ENCODE measurements around the gene RNF4.

The RNF4 gene

GRCh38 chr4:2551118-2551517 lies 82.2 kb downstream of the RNF4 start:
- Histone ChIP-seq H3K27ac (replicated peaks) (no peak overlapping the region), H3K4me3 (replicated peaks; ENCODE audit: insufficient read depth, low read length) (no peak overlapping the region), H3K27me3 (ENCODE audit: insufficient read depth, poor library complexity, severe bottlenecking) (no peaks in the 10 kb centered on the region)
- no peak for DNase-seq (ENCODE audit: low read depth in 1 of 2, low spot score in 1 of 2)
- TF ChIP-seq POLR2AphosphoS5 (IDR thresholded peaks at IDR 0.05; ENCODE audit: low read depth), result no peak
- no peak for TF ChIP-seq SPI1 (IDR thresholded peaks at IDR 0.05; ENCODE audit: borderline replicate concordance, low read depth)
- TF ChIP-seq, protein P1, sequence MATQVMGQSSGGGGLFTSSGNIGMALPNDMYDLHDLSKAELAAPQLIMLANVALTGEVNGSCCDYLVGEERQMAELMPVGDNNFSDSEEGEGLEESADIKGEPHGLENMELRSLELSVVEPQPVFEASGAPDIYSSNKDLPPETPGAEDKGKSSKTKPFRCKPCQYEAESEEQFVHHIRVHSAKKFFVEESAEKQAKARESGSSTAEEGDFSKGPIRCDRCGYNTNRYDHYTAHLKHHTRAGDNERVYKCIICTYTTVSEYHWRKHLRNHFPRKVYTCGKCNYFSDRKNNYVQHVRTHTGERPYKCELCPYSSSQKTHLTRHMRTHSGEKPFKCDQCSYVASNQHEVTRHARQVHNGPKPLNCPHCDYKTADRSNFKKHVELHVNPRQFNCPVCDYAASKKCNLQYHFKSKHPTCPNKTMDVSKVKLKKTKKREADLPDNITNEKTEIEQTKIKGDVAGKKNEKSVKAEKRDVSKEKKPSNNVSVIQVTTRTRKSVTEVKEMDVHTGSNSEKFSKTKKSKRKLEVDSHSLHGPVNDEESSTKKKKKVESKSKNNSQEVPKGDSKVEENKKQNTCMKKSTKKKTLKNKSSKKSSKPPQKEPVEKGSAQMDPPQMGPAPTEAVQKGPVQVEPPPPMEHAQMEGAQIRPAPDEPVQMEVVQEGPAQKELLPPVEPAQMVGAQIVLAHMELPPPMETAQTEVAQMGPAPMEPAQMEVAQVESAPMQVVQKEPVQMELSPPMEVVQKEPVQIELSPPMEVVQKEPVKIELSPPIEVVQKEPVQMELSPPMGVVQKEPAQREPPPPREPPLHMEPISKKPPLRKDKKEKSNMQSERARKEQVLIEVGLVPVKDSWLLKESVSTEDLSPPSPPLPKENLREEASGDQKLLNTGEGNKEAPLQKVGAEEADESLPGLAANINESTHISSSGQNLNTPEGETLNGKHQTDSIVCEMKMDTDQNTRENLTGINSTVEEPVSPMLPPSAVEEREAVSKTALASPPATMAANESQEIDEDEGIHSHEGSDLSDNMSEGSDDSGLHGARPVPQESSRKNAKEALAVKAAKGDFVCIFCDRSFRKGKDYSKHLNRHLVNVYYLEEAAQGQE (IDR thresholded peaks at IDR 0.05; ENCODE audit: insufficient replicate concordance, low read depth), result no peak
- no peak for TF ChIP-seq CTCF (IDR thresholded peaks at IDR 0.05; ENCODE audit: insufficient read depth, low read length)
- no peak for TF ChIP-seq GABPA (IDR thresholded peaks at IDR 0.05; ENCODE audit: low read depth)

DNA sequence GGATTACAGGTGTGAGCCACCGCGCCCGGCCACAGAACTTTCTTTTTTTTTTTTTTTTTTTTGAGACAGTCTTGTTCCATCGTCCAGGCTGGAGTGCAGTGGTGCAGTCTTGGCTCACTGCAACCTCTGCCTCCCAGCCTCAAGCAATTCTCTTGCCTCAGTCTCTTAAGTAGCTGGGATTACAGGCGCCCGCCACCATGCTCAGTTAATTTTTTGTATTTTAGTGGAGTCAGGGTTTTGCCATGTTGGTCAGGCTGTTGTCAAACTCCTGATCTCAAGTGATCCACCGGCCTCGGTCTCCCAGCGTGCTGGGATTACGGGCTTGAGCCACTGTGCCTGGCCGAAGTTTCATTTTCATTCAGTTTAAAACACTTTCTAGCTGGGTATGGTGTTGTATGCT lies 83.9 kb downstream of the RNF4 start:
- Histone ChIP-seq H3K27me3 (ENCODE audit: insufficient read depth, poor library complexity, severe bottlenecking) (no peaks in the 10 kb centered on the region), H3K27ac (replicated peaks) (no peak overlapping the region), H3K4me3 (replicated peaks; ENCODE audit: insufficient read depth, low read length) (no peak overlapping the region)
- no peak for TF ChIP-seq SPI1 (IDR thresholded peaks at IDR 0.05; ENCODE audit: borderline replicate concordance, low read depth)
- TF ChIP-seq, protein P1 (IDR thresholded peaks at IDR 0.05; ENCODE audit: insufficient replicate concordance, low read depth), result no peak
- TF ChIP-seq GABPA (IDR thresholded peaks at IDR 0.05; ENCODE audit: low read depth), result no peak
- no peak for TF ChIP-seq POLR2AphosphoS5 (IDR thresholded peaks at IDR 0.05; ENCODE audit: low read depth)
- TF ChIP-seq CTCF (IDR thresholded peaks at IDR 0.05; ENCODE audit: insufficient read depth, low read length), result no peak
- no peak for DNase-seq (ENCODE audit: low read depth in 1 of 2, low spot score in 1 of 2)

DNA sequence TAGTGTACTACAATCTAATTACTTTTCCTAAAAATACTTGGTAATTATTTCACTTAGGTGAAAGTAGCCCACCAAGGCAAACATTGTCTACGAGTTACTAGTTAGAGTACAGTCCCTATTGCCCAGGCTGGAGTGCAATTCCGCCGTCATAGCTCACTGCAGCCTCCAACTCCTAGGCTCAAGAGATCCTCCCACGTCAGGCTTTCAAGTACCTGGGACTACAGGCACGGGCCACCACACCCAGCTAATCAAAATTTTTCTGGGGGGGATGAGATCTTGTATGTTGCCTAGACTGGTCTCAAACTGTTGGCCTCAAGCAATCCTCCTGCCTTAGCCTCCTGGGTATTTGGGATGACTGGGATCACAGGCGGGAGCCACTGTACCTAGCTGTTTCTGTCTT lies 89.4 kb downstream of the RNF4 start:
- Histone ChIP-seq H3K27me3 (ENCODE audit: insufficient read depth, poor library complexity, severe bottlenecking) (no peaks in the 10 kb centered on the region), H3K4me3 (replicated peaks; ENCODE audit: insufficient read depth, low read length) (no peak overlapping the region), H3K27ac (replicated peaks) (no peak overlapping the region)
- no peak for TF ChIP-seq CTCF (IDR thresholded peaks at IDR 0.05; ENCODE audit: insufficient read depth, low read length)
- DNase-seq (ENCODE audit: low read depth in 1 of 2, low spot score in 1 of 2), result no peak

GRCh38 chr4:2560167-2560566 lies 91.3 kb downstream of the RNF4 start:
- no peak overlapping the region for H3K27ac ChIP-seq (replicated peaks)
- no peak overlapping the region for H3K4me3 ChIP-seq (replicated peaks; ENCODE audit: insufficient read depth, low read length)
- H3K27me3 ChIP-seq (ENCODE audit: insufficient read depth, poor library complexity, severe bottlenecking), result no peaks in the 10 kb centered on the region
- no peak for TF ChIP-seq SPI1 (IDR thresholded peaks at IDR 0.05; ENCODE audit: borderline replicate concordance, low read depth)
- TF ChIP-seq, protein P1 (IDR thresholded peaks at IDR 0.05; ENCODE audit: insufficient replicate concordance, low read depth), result no peak
- TF ChIP-seq GABPA (IDR thresholded peaks at IDR 0.05; ENCODE audit: low read depth), result no peak
- no peak for TF ChIP-seq CTCF (IDR thresholded peaks at IDR 0.05; ENCODE audit: insufficient read depth, low read length)
- no peak for TF ChIP-seq POLR2AphosphoS5 (IDR thresholded peaks at IDR 0.05; ENCODE audit: low read depth)
- no peak for DNase-seq (ENCODE audit: low read depth in 1 of 2, low spot score in 1 of 2)

All from HL-60 (cell line).